PC-3 (cell line): ENCODE measurements around the gene EIF4G1. TPM values are rescaled to one million over a fixed set of nuclear protein-coding genes. Genes with fewer than 3 reads are reported as not detected.
A peak's percentile ranks its signal among the peaks of the same experiment; 100 is the strongest.

Source experiments
- ATAC-seq: fragments of 200-7000 bp; cut with Tn5 transposase; 2 replicates; pipeline ENCODE4 v1.9.1; 2020; ENCODE audit warnings: mild to moderate bottlenecking, moderate library complexity
- BruUV-seq: library from RNA; stranded (reverse); fragments of 400-500 nt; replicated peaks from 2 replicates; lab custom pipeline; 2021; lab: Mats Ljungman, UMichigan
- CTCF ChIA-PET: fragments of 300-600 bp; sonication (Branson Sonifier 250); formaldehyde crosslinking; loops from one replicate; lab custom pipeline; 2022; ENCODE audit warnings: antibody characterized with exemption; lab: Charles Lee
- POLR2A ChIA-PET: fragments of 300-600 bp; sonication (Branson Sonifier 250); formaldehyde crosslinking; loops from one replicate; lab custom pipeline; 2022; ENCODE audit warnings: antibody characterized with exemption; ENCODE audit not compliant: unreplicated experiment; lab: Charles Lee
- DNase-seq: peaks from one replicate; pipeline ENCODE4 v3.0.0-alpha.2; 2015
- H2AFZ ChIP-seq: fragments of 300-600 bp; sonication (generic); 2 replicates; pipeline ENCODE4 v1.6.0; 2016; ENCODE audit warnings: antibody characterized with exemption, low read length
- H3F3A ChIP-seq: fragments of 300-600 bp; sonication (generic); one replicate; pipeline ENCODE4 v1.6.0; 2017; ENCODE audit warnings: antibody characterized with exemption, low read length, control low read depth, mild to moderate bottlenecking; ENCODE audit not compliant: unreplicated experiment
- H3K27ac ChIP-seq: fragments of 300-600 bp; sonication (generic); 2 replicates; pipeline ENCODE4 v1.5.1; 2016; ENCODE audit warnings: mild to moderate bottlenecking, low read length
- H3K27me3 ChIP-seq: fragments of 300-600 bp; sonication (generic); 2 replicates; pipeline ENCODE4 v1.6.1; 2016; ENCODE audit warnings: low read length, mixed read lengths
- H3K36me3 ChIP-seq: fragments of 300-600 bp; sonication (generic); 2 replicates; pipeline ENCODE4 v1.6.1; 2016; ENCODE audit warnings: low read depth, mixed run types, low read length, mixed read lengths
- H3K4me1 ChIP-seq: fragments of 300-600 bp; sonication (generic); 2 replicates; pipeline ENCODE4 v1.5.1; 2016; ENCODE audit warnings: low read length; ENCODE audit not compliant: insufficient read depth
- H3K4me2 ChIP-seq: fragments of 300-600 bp; sonication (generic); 2 replicates; pipeline ENCODE4 v1.6.0; 2016; ENCODE audit warnings: low read length
- H3K4me3 ChIP-seq: fragments of 300-600 bp; sonication (generic); 2 replicates; pipeline ENCODE4 v1.5.1; 2016; ENCODE audit warnings: mild to moderate bottlenecking, low read length, mixed read lengths
- H3K79me2 ChIP-seq: fragments of 300-600 bp; sonication (generic); 2 replicates; pipeline ENCODE4 v1.6.1; 2017; ENCODE audit warnings: low read length, mixed read lengths
- H3K9ac ChIP-seq: fragments of 300-600 bp; sonication (generic); 2 replicates; pipeline ENCODE4 v1.6.0; 2016; ENCODE audit warnings: mild to moderate bottlenecking, low read length
- H3K9me2 ChIP-seq: fragments of 300-600 bp; sonication (generic); replicated peaks from 2 replicates; pipeline ENCODE4 v1.6.1; 2016; ENCODE audit warnings: mixed run types, low read length, mixed read lengths
- H3K9me3 ChIP-seq: fragments of 300-600 bp; sonication (generic); 2 replicates; pipeline ENCODE4 v1.6.1; 2016; ENCODE audit warnings: low read length, mixed read lengths
- H4K20me1 ChIP-seq: fragments of 300-600 bp; sonication (generic); 2 replicates; pipeline ENCODE4 v1.6.1; 2016; ENCODE audit warnings: low read length, mixed read lengths
- EZH2 ChIP-seq: fragments of 300-600 bp; sonication (generic); IDR thresholded peaks from one replicate; pipeline ENCODE4 v1.6.1; 2017; ENCODE audit warnings: antibody characterized with exemption, mild to moderate bottlenecking, low read length; ENCODE audit not compliant: unreplicated experiment
- EZH2phosphoT487 ChIP-seq: fragments of 300-600 bp; sonication (generic); IDR thresholded peaks from 2 replicates; pipeline ENCODE4 v1.6.1; 2018; ENCODE audit warnings: mild to moderate bottlenecking, antibody characterized with exemption, low read length, borderline replicate concordance
- intact Hi-C: fragments of 100-400 bp; cut with micrococcal nuclease; formaldehyde crosslinking; loops from 2 replicates; pipeline ENCODE4 v1.9.0; 2023
- total RNA-seq: library from RNA; depleted of rRNA; stranded (reverse); fragments of >200 nt; gene quantifications from 2 replicates; pipeline ENCODE4 v1.2.3, GENCODE V29; 2014
- TF ChIP-seq, protein P1 (sequence below): fragments of 300-600 bp; sonication (generic); conservative IDR thresholded peaks from 2 replicates; pipeline ENCODE4 v1.5.1; 2017; ENCODE audit warnings: antibody characterized with exemption, low read depth, mild to moderate bottlenecking, low read length

Gene EIF4G1
- total RNA-seq, 1 experiment from 2014 or later: 463 TPM

GRCh38 chr3:184284696-184285095 lies 29.7 kb upstream of the EIF4G1 start:
- H4K20me1 ChIP-seq: no peaks in the 10 kb centered on the region

DNA sequence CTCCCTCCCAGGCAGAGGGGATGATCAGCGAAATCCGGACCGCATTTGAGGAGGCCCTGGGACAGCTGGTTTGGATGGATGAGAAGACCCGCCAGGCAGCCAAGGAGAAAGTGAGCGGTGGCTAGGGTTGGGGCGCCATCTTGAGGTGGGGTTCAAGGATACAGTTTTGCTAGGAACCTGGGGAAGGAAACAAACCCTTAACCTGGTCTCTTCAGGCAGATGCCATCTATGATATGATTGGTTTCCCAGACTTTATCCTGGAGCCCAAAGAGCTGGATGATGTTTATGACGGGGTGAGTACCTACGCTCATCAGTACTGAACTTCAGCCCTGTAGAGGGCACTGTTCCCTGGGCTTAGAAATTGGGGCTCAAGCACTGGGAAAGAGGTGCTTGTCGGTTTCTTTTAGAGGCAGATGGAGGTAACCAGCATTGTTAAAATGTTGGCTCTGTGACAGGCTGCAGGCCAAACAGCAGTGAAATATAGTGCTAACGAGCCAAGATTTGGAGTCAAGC lies 24.9 kb upstream of the EIF4G1 start:
- Histone ChIP-seq H4K20me1 (no peaks in the 10 kb centered on the region), H3K4me1 (no peaks in the 10 kb centered on the region), H3K27me3 (no peaks in the 10 kb centered on the region), H3K4me3 (no peak overlapping the region), H3F3A (no peaks in the 10 kb centered on the region), H3K9ac (no peak overlapping the region), H3K4me2 (no peak overlapping the region), H3K27ac (no peak overlapping the region), H3K9me3 (no peaks in the 10 kb centered on the region), H3K36me3 (no peaks in the 10 kb centered on the region), H3K79me2 (no peaks in the 10 kb centered on the region), H3K9me2 (no peaks in the 10 kb centered on the region), H2AFZ (no peak overlapping the region)
- intact Hi-C loops: loop anchor here (1.0 to 10.0 kb wide), 3 partner anchors 144 to 403 kb away; no protein-coding TSS in a partner anchor
- DNase-seq (peak; percentile 71), ATAC-seq (peak; percentile 79)
- ChIA-PET CTCF (interaction anchor here (0.6 kb wide), 2 partner anchors 17 to 22 kb away, joined by 3 to 4 read pairs; no protein-coding TSS in a partner anchor), POLR2A (interaction anchor here (0.6 kb wide), 1 partner anchor 27 kb away, joined by 5 read pairs; no protein-coding TSS in a partner anchor)
- no TSS peak for BruUV-seq
- TF ChIP-seq EZH2 (no peak), EZH2phosphoT487 (no peak)
- TF ChIP-seq, protein P1, sequence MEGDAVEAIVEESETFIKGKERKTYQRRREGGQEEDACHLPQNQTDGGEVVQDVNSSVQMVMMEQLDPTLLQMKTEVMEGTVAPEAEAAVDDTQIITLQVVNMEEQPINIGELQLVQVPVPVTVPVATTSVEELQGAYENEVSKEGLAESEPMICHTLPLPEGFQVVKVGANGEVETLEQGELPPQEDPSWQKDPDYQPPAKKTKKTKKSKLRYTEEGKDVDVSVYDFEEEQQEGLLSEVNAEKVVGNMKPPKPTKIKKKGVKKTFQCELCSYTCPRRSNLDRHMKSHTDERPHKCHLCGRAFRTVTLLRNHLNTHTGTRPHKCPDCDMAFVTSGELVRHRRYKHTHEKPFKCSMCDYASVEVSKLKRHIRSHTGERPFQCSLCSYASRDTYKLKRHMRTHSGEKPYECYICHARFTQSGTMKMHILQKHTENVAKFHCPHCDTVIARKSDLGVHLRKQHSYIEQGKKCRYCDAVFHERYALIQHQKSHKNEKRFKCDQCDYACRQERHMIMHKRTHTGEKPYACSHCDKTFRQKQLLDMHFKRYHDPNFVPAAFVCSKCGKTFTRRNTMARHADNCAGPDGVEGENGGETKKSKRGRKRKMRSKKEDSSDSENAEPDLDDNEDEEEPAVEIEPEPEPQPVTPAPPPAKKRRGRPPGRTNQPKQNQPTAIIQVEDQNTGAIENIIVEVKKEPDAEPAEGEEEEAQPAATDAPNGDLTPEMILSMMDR: peak; percentile 92

More at GRCh38 chr3:184284696-184285095, 29.7 kb upstream of the EIF4G1 start:
- Histone ChIP-seq H3K4me2 (no peak overlapping the region), H3K36me3 (no peaks in the 10 kb centered on the region), H2AFZ (no peak overlapping the region), H3K4me3 (no peak overlapping the region), H3K9ac (no peak overlapping the region), H3K4me1 (no peaks in the 10 kb centered on the region), H3K9me2 (no peaks in the 10 kb centered on the region), H3K27me3 (no peaks in the 10 kb centered on the region), H3F3A (no peaks in the 10 kb centered on the region), H3K79me2 (no peaks in the 10 kb centered on the region), H3K9me3 (no peaks in the 10 kb centered on the region), H3K27ac (no peak overlapping the region)
- ChIA-PET POLR2A (no interaction called here), CTCF (no interaction called here)
- no peak for TF ChIP-seq EZH2phosphoT487
- TF ChIP-seq, protein P1: peak; percentile 70
- ATAC-seq (peak; percentile 83), DNase-seq (peak; percentile 81)
- BruUV-seq: no TSS peak
- intact Hi-C loops: loop anchor here (1.0 to 10.0 kb wide), 2 partner anchors 57 to 240 kb away; no protein-coding TSS in a partner anchor

DNA sequence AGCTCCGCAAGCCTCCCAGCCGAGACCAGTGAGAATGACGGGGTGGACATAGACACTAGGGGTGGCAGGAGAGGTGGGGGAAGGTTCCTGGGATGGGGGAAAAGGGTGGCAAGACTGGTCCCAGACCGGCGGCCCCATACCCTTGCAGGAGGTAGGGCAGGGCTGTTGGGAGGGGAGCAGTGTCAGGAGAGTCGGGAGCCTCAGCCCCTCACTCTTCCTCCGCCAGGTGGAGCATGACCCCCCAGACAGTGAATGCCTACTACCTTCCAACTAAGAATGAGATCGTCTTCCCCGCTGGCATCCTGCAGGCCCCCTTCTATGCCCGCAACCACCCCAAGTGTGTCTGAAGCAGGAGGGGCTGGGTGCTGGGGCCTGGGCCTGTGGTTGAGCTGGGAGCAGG lies 24.1 kb upstream of the EIF4G1 start:
- TF ChIP-seq, protein P1: no peak
- no peak for TF ChIP-seq EZH2phosphoT487
- TF ChIP-seq EZH2: no peak
- CTCF ChIA-PET: no interaction called here
- Histone ChIP-seq H3K9ac (no peak overlapping the region), H3F3A (no peaks in the 10 kb centered on the region), H3K27ac (no peak overlapping the region), H3K4me1 (no peaks in the 10 kb centered on the region), H3K9me2 (no peaks in the 10 kb centered on the region), H2AFZ (no peak overlapping the region), H3K9me3 (no peaks in the 10 kb centered on the region), H3K79me2 (no peaks in the 10 kb centered on the region), H4K20me1 (no peaks in the 10 kb centered on the region), H3K36me3 (no peaks in the 10 kb centered on the region), H3K4me2 (no peak overlapping the region), H3K4me3 (no peak overlapping the region), H3K27me3 (no peaks in the 10 kb centered on the region)
- intact Hi-C loops: no loop called here
- ATAC-seq (no peak), DNase-seq (no peak)
- no TSS peak for BruUV-seq
- POLR2A ChIA-PET: no interaction called here
